ENCODE measurements around the gene FBXO17.

The FBXO17 gene

DNA sequence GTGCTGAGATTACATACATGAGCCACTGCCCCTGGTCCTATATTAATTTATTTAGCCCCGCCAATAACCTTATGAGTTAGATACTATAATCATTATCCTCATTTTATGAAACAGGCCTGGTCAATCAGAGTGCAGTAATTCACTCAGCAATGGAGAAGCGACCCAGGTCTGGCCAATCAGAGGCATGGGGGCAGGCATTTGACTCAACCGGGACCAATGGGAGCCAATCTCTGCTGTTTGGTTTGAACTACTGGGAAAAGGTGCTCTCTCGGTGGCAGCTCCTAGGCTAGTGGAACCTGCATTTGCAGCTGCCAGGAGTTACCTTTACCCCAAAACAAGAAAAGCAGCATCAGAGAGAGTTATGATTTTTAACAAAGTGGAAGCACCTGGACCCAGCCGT, 82.7 kb downstream of the FBXO17 start:
- DNase-seq (ENCODE audit: low read depth, low spot score): no peak

DNA sequence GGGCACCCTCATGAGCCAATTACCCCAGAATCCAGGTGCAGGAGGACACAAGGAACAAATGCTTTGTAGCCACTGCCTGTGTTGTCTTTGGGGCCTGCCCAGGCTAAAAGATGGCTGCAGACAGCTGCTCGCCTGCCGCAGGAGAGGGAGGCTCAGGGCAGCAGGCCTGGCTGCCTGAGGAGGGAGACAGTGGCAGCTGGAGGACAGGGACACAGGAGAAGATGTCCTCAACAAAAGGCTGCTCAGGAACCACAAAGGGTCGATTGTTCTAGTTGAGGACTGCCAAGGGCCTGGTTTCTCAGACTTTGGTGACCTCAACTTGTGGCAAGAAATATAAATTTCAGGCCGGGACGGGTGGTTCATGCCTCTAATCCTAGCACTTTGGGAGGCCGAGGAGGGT, 83.8 kb downstream of the FBXO17 start:
- DNase-seq (ENCODE audit: low read depth, low spot score): no peak
